HL-60/S4 treated with retinoic acid at 250 ng/mL for 4 days and 3 days (cell line): ENCODE results near the gene GSTA4.
"Not testable (repeated sequence)": the region's sequence is repeated elsewhere in the genome, so short reads cannot be mapped to it uniquely, and the experiment has no call there.

Source experiments
- in situ Hi-C: fragments of 300-500 bp; cut with MboI; formaldehyde crosslinking; loops from 2 replicates; pipeline ENCODE4 v1.7.0; 2022; ENCODE audit warnings: low sequenced_read_pairs

The GSTA4 gene

GRCh38 chr6:53014744-53015143, 19.7 kb upstream of the GSTA4 start:
- in situ Hi-C loops = no loop called here

GRCh38 chr6:53014063-53014462, 19.0 kb upstream of the GSTA4 start:
- in situ Hi-C loops = no loop called here

- in situ Hi-C loops = no loop called here
Observed at GRCh38 chr6:53011979-53012378, 16.9 kb upstream of the GSTA4 start.

- in situ Hi-C loops = no loop called here
Observed at GRCh38 chr6:53010504-53010903, 15.4 kb upstream of the GSTA4 start.

GRCh38 chr6:53009511-53009910, 14.4 kb upstream of the GSTA4 start:
- in situ Hi-C loops = no loop called here

GRCh38 chr6:53009056-53009455, 14.0 kb upstream of the GSTA4 start:
- in situ Hi-C loops = no loop called here

GRCh38 chr6:53008192-53008687, 13.2 kb upstream of the GSTA4 start:
- in situ Hi-C loops = not testable (repeated sequence)

- in situ Hi-C loops = no loop called here
Observed at GRCh38 chr6:53005663-53006250, 10.7 kb upstream of the GSTA4 start.

GRCh38 chr6:52999456-52999855, 4.4 kb upstream of the GSTA4 start:
- in situ Hi-C loops = no loop called here

GRCh38 chr6:52998603-52999002, 3.5 kb upstream of the GSTA4 start:
- in situ Hi-C loops = no loop called here

- in situ Hi-C loops = no loop called here
Observed at GRCh38 chr6:52995913-52996645, 995 bp upstream of the GSTA4 start.

GRCh38 chr6:52994839-52995088, 320 bp downstream of the GSTA4 start:
- in situ Hi-C loops = no loop called here

GRCh38 chr6:52994031-52994838, 849 bp downstream of the GSTA4 start:
- in situ Hi-C loops = no loop called here

- in situ Hi-C loops = no loop called here
Observed at GRCh38 chr6:52992980-52993920, 1.8 kb downstream of the GSTA4 start.

GRCh38 chr6:52990342-52990741, 4.7 kb downstream of the GSTA4 start:
- in situ Hi-C loops = no loop called here

- in situ Hi-C loops = no loop called here
Observed at GRCh38 chr6:52985228-52985627, 9.9 kb downstream of the GSTA4 start.

GRCh38 chr6:52984247-52984646, 10.8 kb downstream of the GSTA4 start:
- in situ Hi-C loops = no loop called here

- in situ Hi-C loops = no loop called here
Observed at GRCh38 chr6:52983159-52983848, 11.8 kb downstream of the GSTA4 start.

GRCh38 chr6:52982680-52983079, 12.4 kb downstream of the GSTA4 start:
- in situ Hi-C loops = no loop called here

GRCh38 chr6:52981222-52981900, 13.7 kb downstream of the GSTA4 start:
- in situ Hi-C loops = no loop called here
